CD14-positive monocyte (primary cell): ENCODE measurements around the gene UAP1. TPM values are rescaled to one million over a fixed set of nuclear protein-coding genes. Genes with fewer than 3 reads are reported as not detected.

Experiments used
- DNase-seq, 3 donors: peaks; one replicate each; pipeline ENCODE4 v3.0.0-alpha.2; 2011 to 2022
- H2AFZ ChIP-seq: 2 replicates; pipeline ENCODE4 v1.6.0; 2012; ENCODE audit warnings: mild to moderate bottlenecking, low read depth, low read length, inconsistent platforms; ENCODE audit not compliant: insufficient read depth, poor library complexity, severe bottlenecking
- H3K27ac ChIP-seq, 2 donors: 1 replicate in 1 of 2; 2 replicates in 1 of 2; pipeline ENCODE4 v1.5.1; 2012 to 2013; ENCODE audit warnings: low read length in 2 of 2, control low read depth in 1 of 2, inconsistent platforms in 1 of 2, low read depth in 1 of 2, mild to moderate bottlenecking in 1 of 2
- H3K27me3 ChIP-seq, 2 donors: one replicate each; pipeline versions ENCODE4 v1.6.0 to v1.6.1; 2011 to 2013; ENCODE audit warnings: low read length in 2 of 2; ENCODE audit not compliant: control insufficient read depth in 2 of 2, insufficient read depth in 2 of 2
- H3K36me3 ChIP-seq, 2 donors: replicated peaks in 1 of 2; 1 replicate in 1 of 2; 2 replicates in 1 of 2; pipeline versions ENCODE4 v1.5.1 to v1.6.1; 2012 to 2013; ENCODE audit warnings: low read length in 2 of 2, control low read depth in 1 of 2, inconsistent platforms in 1 of 2, mild to moderate bottlenecking in 1 of 2; ENCODE audit not compliant: insufficient read depth in 2 of 2, control insufficient read depth in 1 of 2
- H3K4me1 ChIP-seq, 2 donors: 1 replicate in 1 of 2; 2 replicates in 1 of 2; pipeline versions ENCODE4 v1.5.1 to v1.6.1; 2012 to 2013; ENCODE audit warnings: low read length in 2 of 2, control low read depth in 1 of 2, inconsistent platforms in 1 of 2, mild to moderate bottlenecking in 1 of 2, moderate library complexity in 1 of 2; ENCODE audit not compliant: insufficient read depth in 2 of 2, control insufficient read depth in 1 of 2
- H3K4me2 ChIP-seq: replicated peaks from 2 replicates; pipeline ENCODE3; 2012; ENCODE audit warnings: low read length, moderate library complexity, mild to moderate bottlenecking; ENCODE audit not compliant: poor library complexity, severe bottlenecking; ENCODE audit errors: extremely low read depth
- H3K4me3 ChIP-seq, 3 experiments: fragments of 200-600 bp in 1 of 3; sonication (generic) in 1 of 3; replicated peaks in 1 of 3; 1 replicate in 2 of 3; 2 replicates in 1 of 3; pipeline ENCODE4 v1.5.1; 2011 to 2013; ENCODE audit warnings: low read length in 3 of 3, mild to moderate bottlenecking in 3 of 3, control low read depth in 2 of 3, low read depth in 2 of 3, inconsistent platforms in 1 of 3, moderate library complexity in 1 of 3
- H3K79me2 ChIP-seq: 2 replicates; pipeline ENCODE4 v1.6.0; 2012; ENCODE audit warnings: mild to moderate bottlenecking, control low read depth, inconsistent platforms, low read length, moderate library complexity; ENCODE audit not compliant: insufficient read depth
- H3K9ac ChIP-seq: 2 replicates; pipeline ENCODE4 v1.6.0; 2017; ENCODE audit warnings: low read length, mild to moderate bottlenecking; ENCODE audit not compliant: insufficient read depth, poor library complexity, severe bottlenecking
- H3K9me3 ChIP-seq, 2 donors: replicated peaks in 1 of 2; 1 replicate in 1 of 2; 2 replicates in 1 of 2; pipeline versions ENCODE4 v1.5.1 to v1.6.1; 2012 to 2013; ENCODE audit warnings: low read length in 2 of 2, control low read depth in 1 of 2; ENCODE audit not compliant: control insufficient read depth in 1 of 2, insufficient read depth in 1 of 2
- H4K20me1 ChIP-seq: 2 replicates; pipeline ENCODE4 v1.6.0; 2012; ENCODE audit warnings: mild to moderate bottlenecking, low read length, control low read depth, moderate library complexity; ENCODE audit not compliant: insufficient read depth
- H3K27ac Mint-ChIP-seq, 7 donors: one replicate each; pipeline ENCODE4 v1.8.0; 2020; ENCODE audit warnings: mild to moderate bottlenecking in 7 of 7, mixed read lengths in 7 of 7, moderate library complexity in 6 of 7, inconsistent platforms in 2 of 7
- H3K27me3 Mint-ChIP-seq, 3 donors: one replicate each; pipeline ENCODE4 v1.8.0; 2021 to 2022; ENCODE audit warnings: low read depth in 3 of 3, mild to moderate bottlenecking in 3 of 3, mixed read lengths in 3 of 3, moderate library complexity in 3 of 3, inconsistent platforms in 1 of 3
- H3K36me3 Mint-ChIP-seq, 2 donors: one replicate each; pipeline ENCODE4 v1.8.0; 2020; ENCODE audit warnings: mixed read lengths in 2 of 2, inconsistent platforms in 1 of 2, mild to moderate bottlenecking in 1 of 2
- H3K4me1 Mint-ChIP-seq: one replicate; pipeline ENCODE4 v1.8.0; 2020; ENCODE audit warnings: mild to moderate bottlenecking, mixed read lengths
- H3K4me3 Mint-ChIP-seq, 2 donors: one replicate each; pipeline ENCODE4 v1.8.0; 2020; ENCODE audit warnings: mild to moderate bottlenecking in 2 of 2, mixed read lengths in 2 of 2, moderate library complexity in 1 of 2
- H3K9me3 Mint-ChIP-seq, 7 donors: one replicate each; pipeline ENCODE4 v1.8.0; 2020 to 2022; ENCODE audit warnings: mixed read lengths in 7 of 7, mild to moderate bottlenecking in 6 of 7, moderate library complexity in 6 of 7, inconsistent platforms in 2 of 7
- WGBS: methylation state at CpG from one replicate; pipeline ENCODE4 v1.1.5; 2013; ENCODE audit warnings: missing lambda C conversion rate; ENCODE audit not compliant: insufficient coverage; 5-methylcytosine and 5-hydroxymethylcytosine counted together
- intact Hi-C, 2 donors: fragments of 100-400 bp; cut with micrococcal nuclease; formaldehyde crosslinking; loops; one replicate each; pipeline versions ENCODE4 v1.15.0 to v1.15.1; 2023
- polyA plus RNA-seq, 3 donors: library from polyadenylated mRNA; depleted of rRNA in 1 of 3; unstranded in 2 of 3; stranded (reverse) in 1 of 3; fragments of 300-500 nt in 2 of 3; fragments of >200 nt in 1 of 3; fragmentation: Illumina TruSeq in 2 of 3; gene quantifications; 1 replicate in 2 of 3; 2 replicates in 1 of 3; pipeline ENCODE4 v1.2.3, GENCODE V29; 2012 to 2021
- TF ChIP-seq, protein P1 (sequence below): fragments of 200-600 bp; IDR thresholded peaks from one replicate; pipeline ENCODE4 v1.8.0; 2022; ENCODE audit warnings: antibody characterized with exemption, mild to moderate bottlenecking

Gene UAP1
- polyA plus RNA-seq, 3 donors = 2.8 to 7.2 (median 5.9) TPM

- DNase-seq = no peak
- H3K79me2 ChIP-seq = no peaks in the 10 kb centered on the region
- H3K4me1 Mint-ChIP-seq = no peaks in the 10 kb centered on the region
- no peak overlapping the region for H3K27ac Mint-ChIP-seq
- H3K27ac ChIP-seq = no peak overlapping the region
- no peak overlapping the region for H3K4me2 ChIP-seq
- TF ChIP-seq, protein P1, sequence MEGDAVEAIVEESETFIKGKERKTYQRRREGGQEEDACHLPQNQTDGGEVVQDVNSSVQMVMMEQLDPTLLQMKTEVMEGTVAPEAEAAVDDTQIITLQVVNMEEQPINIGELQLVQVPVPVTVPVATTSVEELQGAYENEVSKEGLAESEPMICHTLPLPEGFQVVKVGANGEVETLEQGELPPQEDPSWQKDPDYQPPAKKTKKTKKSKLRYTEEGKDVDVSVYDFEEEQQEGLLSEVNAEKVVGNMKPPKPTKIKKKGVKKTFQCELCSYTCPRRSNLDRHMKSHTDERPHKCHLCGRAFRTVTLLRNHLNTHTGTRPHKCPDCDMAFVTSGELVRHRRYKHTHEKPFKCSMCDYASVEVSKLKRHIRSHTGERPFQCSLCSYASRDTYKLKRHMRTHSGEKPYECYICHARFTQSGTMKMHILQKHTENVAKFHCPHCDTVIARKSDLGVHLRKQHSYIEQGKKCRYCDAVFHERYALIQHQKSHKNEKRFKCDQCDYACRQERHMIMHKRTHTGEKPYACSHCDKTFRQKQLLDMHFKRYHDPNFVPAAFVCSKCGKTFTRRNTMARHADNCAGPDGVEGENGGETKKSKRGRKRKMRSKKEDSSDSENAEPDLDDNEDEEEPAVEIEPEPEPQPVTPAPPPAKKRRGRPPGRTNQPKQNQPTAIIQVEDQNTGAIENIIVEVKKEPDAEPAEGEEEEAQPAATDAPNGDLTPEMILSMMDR = no peak
- no CpG with 5 or more reads among the region's 3 CpGs for WGBS
- H3K4me3 Mint-ChIP-seq = no peak overlapping the region
- no peak overlapping the region for H3K9ac ChIP-seq
- no peak overlapping the region for H2AFZ ChIP-seq
- H3K9me3 Mint-ChIP-seq = peaks cover 0 to 2% (median 0%) of the 10 kb centered on the region in 7 donors
- H4K20me1 ChIP-seq = no peaks in the 10 kb centered on the region
- H3K27me3 Mint-ChIP-seq = peaks cover 4 to 11% (median 8%) of the 10 kb centered on the region in 3 donors
- peaks cover 0 to 2% of the 10 kb centered on the region in 2 donors for H3K27me3 ChIP-seq
- H3K4me1 ChIP-seq = no peaks in the 10 kb centered on the region
- H3K4me3 ChIP-seq = no peak overlapping the region
- no peaks in the 10 kb centered on the region for H3K36me3 Mint-ChIP-seq
- no peaks in the 10 kb centered on the region for H3K9me3 ChIP-seq
- intact Hi-C loops = no loop called here
- no peaks in the 10 kb centered on the region for H3K36me3 ChIP-seq
Observed at GRCh38 chr1:162644986-162645314, 83.4 kb downstream of the UAP1 start.

GRCh38 chr1:162645666-162646065 lies 84.1 kb downstream of the UAP1 start:
- TF ChIP-seq, protein P1 = no peak
- Histone ChIP-seq H3K27ac (no peak overlapping the region), H2AFZ (no peak overlapping the region), H3K79me2 (no peaks in the 10 kb centered on the region), H3K9me3 (no peaks in the 10 kb centered on the region), H3K27me3 (peaks cover 0 to 2% of the 10 kb centered on the region in 2 donors), H3K4me2 (no peak overlapping the region), H3K4me1 (no peaks in the 10 kb centered on the region), H3K36me3 (no peaks in the 10 kb centered on the region), H3K4me3 (no peak overlapping the region), H3K9ac (no peak overlapping the region), H4K20me1 (no peaks in the 10 kb centered on the region)
- no CpG with 5 or more reads among the region's 4 CpGs for WGBS
- DNase-seq = no peak
- Mint-ChIP-seq H3K27ac (no peak overlapping the region), H3K9me3 (peaks cover 0 to 2% (median 0%) of the 10 kb centered on the region in 7 donors), H3K4me3 (no peak overlapping the region), H3K27me3 (peaks cover 4 to 11% (median 8%) of the 10 kb centered on the region in 3 donors), H3K4me1 (no peaks in the 10 kb centered on the region), H3K36me3 (no peaks in the 10 kb centered on the region)
- intact Hi-C loops = no loop called here
